ENCODE data around the gene BOD1L1.

DNA sequence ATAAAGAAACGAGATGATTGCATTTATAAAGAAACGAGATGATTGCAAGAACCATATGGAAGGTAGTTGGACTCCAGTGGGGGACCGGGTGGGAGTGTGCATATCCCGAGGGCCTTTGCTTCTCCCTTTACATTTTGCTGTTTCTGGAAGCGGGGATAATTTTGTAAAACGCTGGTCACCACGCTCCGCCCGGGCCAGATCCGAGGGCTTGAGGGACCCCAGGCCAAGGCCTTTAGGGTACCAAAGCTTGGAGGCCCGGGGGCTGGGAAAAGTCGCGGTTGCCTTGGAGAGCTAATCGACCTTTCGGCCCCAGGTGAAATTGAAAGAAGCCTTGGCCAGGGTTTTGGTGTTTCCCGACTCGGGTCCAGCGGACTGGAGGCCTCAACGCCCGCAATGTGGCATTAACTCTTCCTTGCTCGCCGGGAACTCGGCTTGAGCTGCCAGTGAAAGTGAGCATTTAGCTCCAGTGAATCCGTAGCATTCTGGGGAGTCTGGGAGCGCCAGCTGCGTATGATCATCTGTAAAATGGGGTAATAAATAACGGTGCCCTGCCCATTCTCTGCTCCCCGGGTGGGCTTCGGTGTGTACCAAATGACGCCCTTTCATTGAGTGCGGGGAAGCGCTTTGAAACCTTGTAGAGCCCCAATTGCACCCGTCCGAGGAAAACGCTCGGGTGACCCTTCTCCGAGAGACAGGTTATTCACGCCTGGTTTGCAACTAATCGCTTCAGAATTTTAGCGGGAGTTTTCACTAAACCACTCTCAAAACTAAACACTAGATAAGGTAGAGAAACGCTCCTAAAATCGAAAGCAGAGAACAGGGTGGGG, 87.7 kb downstream of the BOD1L1 start:
- no peak for TF ChIP-seq POLR2AphosphoS5 (IDR thresholded peaks at IDR 0.05; ENCODE audit: low read depth, low read length)
- no peak for TF ChIP-seq POLR2A (IDR thresholded peaks at IDR 0.05; ENCODE audit: low read depth, low read length)
- TF ChIP-seq TAF1 (IDR thresholded peaks at IDR 0.05; ENCODE audit: borderline replicate concordance, low read depth, low read length), result no peak

Measured in GM12892 (cell line).